Iris pigment epithelial cell (primary cell): ENCODE measurements around the gene LACTB.
"Not testable (repeated sequence)": the region's sequence is repeated elsewhere in the genome, so short reads cannot be mapped to it uniquely, and the experiment has no call there.

Experiments
- DNase-seq: peaks from one replicate; pipeline ENCODE4 v3.0.0-alpha.2; 2011; ENCODE audit warnings: low read depth

The LACTB gene

DNA sequence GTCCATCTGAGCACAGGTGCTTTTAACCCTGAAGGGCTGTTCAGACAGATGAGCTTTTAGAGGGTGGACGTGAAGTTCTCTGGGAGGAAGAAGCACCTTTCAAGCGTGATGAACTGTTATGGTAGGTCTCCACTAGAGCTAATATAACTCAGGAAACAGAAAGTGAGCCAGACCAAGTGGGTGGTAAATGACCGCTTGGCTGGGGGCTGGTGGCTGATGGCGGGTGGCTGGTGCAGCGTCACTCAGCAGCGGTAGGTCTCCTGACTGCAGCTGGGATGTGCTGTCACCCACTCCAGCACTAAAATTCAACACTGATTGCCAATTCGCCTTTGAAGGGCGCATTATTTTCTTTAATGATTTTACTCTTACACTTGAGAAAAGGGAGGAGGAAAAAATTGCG is 31.2 kb upstream of the LACTB start:
- DNase-seq, result no peak

DNA sequence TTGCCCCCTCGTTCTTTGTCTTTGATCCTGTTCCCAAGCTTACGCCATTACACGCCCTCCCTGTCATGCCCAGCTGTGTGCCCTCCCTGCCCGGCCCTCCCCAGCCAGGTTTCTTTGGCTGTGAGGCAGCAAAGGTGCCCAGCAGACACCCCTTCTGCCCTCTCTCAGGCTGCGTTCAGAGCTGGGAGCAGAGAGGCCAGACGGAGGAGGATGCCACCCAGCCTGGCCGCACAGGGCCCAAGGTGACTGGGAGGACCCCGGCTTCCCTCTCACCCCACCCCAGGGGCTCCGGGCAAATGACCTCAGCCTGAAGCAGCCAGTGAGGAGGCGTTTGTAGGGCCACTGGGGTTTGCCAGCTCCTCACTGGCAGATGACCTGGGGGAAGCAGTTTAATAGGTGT is 30.8 kb upstream of the LACTB start:
- DNase-seq, result no peak

GRCh38 chr15:63091679-63092446 is 29.8 kb upstream of the LACTB start:
- no peak for DNase-seq

DNA sequence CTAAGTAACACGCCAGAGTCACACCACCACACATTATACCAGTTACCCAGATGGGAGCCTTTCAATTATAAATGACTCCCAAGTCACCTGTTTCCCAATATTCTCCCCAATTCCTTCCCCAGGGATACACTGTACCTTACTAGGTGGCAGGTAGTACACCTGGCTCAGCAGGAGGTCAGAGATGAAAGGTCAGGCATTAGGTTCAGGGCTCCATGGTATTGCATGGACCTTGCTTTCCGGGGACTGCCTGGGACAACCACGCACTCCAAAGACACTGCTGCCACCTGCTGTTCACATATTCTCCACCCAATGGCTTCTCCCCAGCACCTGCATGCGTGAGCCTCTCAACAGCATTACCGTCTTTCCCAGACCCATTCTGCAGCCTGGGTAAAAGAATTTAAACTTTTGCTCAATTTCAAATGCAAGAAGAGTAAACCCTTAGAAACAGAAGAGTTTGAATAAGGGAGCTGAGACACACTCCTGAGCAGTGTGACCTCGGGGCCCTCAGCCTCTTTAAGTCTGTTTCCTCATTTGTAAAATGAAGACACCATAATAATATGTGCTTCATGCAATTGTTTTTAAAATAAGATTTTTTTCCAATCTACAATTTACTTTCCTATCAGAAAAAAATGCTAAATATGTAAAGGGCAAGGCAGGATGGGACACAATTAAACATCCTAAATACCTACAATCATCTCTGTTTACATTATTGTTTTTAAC is 28.0 kb upstream of the LACTB start:
- DNase-seq, result peak; percentile 75

GRCh38 chr15:63094495-63094931 is 27.1 kb upstream of the LACTB start:
- peak; percentile 84 for DNase-seq

DNA sequence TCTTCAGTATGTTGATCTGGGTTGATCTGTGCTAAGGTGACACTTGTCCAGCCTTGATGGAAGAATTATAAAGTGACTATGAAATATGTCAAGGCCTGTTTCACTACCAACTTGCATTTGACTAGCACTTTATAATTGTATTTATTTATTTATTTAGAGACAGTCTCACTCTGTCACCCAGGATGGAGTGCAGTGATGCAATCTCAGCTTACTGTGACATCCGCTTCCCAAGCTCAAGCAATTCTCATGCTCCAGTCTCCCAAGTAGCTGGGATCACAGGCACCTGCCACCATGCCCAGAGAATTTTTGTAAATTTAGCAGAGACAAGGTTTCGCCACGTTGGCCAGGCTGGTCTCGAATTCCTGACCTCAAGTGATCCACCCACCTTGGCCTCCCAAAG is 25.5 kb upstream of the LACTB start:
- DNase-seq, result no peak

DNA sequence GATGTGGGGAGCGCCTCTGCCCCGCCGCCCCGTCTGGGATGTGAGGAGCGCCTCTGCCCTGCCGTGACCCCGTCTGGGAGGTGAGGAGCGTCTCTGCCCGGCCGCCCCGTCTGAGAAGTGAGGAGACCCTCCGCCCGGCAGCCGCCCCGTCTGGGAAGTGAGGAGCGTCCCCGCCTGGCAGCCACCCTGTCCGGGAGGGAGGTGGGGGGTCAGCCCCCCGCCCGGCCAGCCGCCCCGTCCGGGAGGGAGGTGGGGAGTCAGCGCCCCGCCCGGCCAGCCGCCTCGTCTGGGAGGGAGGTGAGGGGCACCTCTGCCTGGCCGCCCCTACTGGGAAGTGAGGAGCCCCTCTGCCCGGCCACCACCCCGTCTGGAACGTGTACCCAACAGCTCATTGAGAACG is 22.8 kb upstream of the LACTB start:
- DNase-seq, result not testable (repeated sequence)

GRCh38 chr15:63099581-63099980 is 22.1 kb upstream of the LACTB start:
- not testable (repeated sequence) for DNase-seq

DNA sequence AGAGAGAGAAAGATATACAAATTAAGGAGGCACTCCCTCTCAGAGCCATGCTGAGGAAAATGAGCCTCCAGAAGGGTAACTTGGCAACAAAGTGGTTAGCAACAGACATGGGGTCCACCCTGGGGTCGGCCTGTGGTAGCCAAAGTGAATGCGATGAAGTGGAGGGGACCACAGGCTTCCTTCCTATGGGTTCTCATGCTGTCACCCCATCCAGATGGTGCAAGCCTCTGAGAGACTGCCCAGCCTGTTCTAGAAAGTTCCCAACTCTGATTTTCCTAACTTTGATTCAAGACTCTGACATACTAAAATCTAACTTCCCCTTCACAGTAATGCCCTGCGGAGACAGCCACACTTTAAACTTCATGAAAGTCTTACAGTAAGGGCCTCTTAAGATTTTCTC is 18.2 kb upstream of the LACTB start:
- no peak for DNase-seq

GRCh38 chr15:63104727-63105126 is 16.9 kb upstream of the LACTB start:
- DNase-seq, result peak; percentile 72

DNA sequence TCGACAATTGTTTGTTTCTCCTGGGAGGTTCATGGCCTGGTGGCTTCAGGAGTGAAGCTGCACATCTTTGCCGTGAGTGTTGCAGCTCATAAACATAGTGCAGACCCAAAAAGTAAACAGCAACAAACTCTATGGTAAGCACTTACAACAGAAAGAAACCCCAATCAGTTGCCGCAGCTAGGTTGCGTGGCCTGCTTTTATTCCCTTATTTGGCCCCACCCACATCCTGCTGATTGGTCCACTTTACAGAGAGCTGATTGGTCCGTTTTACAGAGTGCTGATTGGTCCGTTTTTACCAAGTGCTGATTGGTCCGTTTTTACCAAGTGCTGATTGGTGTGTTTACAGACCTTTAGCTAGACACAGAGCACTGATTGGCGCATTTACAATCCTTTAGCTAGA is 16.3 kb upstream of the LACTB start:
- DNase-seq, result not testable (repeated sequence)

- DNase-seq, result peak; percentile 100
These were observed 13.6 kb upstream of the LACTB start for GRCh38 chr15:63107895-63108546.

GRCh38 chr15:63109498-63109897 is 12.2 kb upstream of the LACTB start:
- DNase-seq, result no peak

DNA sequence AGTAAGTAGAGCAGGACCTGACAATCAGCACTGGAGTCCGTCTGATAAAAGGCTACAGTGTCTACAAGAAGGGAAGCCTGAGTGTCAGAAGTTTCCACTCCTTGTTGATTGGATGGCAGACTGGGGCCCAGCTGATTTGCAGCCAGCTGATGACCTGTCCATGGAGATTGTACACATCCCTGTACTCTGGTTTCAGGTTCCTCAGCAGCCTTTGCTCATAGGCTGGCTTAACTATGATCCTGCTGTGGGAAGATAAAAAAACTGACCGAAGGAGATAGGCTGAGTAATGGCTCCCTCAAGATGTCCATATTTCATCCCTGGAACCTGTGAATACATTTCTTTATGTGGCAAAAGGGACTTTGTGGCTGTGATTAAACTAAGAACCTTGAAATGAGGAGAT is 11.7 kb upstream of the LACTB start:
- DNase-seq, result peak; percentile 91

- no peak for DNase-seq
These were observed 11.1 kb upstream of the LACTB start for GRCh38 chr15:63110428-63111026.

- no peak for DNase-seq
These were observed 10.2 kb upstream of the LACTB start for GRCh38 chr15:63111481-63111880.

- no peak for DNase-seq
These were observed 8.8 kb upstream of the LACTB start for GRCh38 chr15:63112871-63113270.

DNA sequence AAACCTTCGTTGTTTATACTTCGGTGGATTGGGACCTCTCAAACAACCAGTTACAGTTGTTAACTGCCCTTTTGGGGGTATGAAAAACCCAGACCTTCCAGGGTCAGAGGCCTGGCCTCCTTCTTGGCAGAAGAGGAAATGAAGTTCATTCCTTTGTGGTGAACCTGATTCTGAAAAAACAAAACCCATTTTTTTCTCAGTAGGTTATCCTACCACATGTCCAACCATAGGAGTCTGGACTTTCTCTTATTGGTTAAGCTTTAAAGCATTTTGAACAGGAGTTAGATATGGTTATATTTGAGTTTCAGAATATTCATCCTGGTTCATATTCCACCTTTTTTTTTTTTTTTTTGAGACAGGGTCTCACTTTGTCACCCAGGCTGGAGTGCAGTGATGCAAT is 7.2 kb upstream of the LACTB start:
- DNase-seq, result no peak

- DNase-seq, result no peak
These were observed 2.8 kb upstream of the LACTB start for GRCh38 chr15:63118854-63119253.

GRCh38 chr15:63122002-63122875 is 578 bp downstream of the LACTB start:
- DNase-seq, result peak; percentile 88

GRCh38 chr15:63124506-63124905 is 2.8 kb downstream of the LACTB start:
- no peak for DNase-seq

GRCh38 chr15:63126726-63127125 is 5.1 kb downstream of the LACTB start:
- no peak for DNase-seq
